NCI-H1417 (cell line): ENCODE results near the gene SOX18.

Experiments used
- DNase-seq, 3 experiments: peaks; one replicate each; lab custom pipeline; 2025; lab: John Stamatoyannopoulos, UW

SOX18 gene

DNA sequence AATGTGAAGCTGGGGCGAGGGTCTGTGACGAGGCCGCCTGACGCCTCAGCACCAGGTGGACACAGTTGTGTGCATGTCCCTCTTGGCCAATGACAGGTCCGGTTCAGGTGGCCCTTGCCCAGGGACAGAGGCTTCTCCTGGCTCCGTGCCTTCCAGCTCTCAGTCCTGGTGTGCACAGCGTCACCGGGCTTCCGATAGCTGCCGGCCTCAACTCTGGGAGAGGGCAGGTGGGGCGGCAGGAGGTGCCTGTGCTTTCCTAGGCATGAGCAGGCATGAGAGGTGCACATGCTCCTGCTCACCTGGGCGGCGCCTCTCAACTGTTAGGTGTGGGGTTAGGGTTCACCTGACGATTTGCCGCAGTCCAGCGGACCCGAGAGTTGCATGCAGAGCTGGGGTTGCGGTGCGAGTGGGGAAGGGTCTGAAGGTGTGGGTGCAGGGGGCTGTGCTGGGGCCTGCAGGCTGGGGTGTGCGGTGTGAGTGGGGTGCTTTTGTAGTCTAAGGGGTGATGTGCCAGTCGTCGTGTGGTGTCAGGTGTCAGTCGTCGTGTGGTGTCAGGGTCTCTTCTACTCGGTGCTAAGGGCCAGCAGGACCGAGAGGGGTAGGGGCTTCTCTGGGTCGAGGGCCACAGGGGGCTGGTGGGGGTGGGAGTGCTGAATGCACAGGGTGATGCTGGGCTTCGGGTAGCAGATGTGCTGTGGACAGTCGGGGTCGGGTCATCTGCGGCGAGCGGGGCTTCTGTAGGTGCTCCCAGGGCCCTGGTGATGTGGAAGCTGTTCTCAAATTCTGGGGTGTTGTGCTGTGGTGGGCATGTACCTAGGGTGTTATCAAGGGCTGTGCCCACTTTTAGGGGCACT is 3.8 kb upstream of the SOX18 start:
- DNase-seq: no peak

GRCh38 chr20:64052326-64052722 is 2.9 kb upstream of the SOX18 start:
- no peak for DNase-seq

DNA sequence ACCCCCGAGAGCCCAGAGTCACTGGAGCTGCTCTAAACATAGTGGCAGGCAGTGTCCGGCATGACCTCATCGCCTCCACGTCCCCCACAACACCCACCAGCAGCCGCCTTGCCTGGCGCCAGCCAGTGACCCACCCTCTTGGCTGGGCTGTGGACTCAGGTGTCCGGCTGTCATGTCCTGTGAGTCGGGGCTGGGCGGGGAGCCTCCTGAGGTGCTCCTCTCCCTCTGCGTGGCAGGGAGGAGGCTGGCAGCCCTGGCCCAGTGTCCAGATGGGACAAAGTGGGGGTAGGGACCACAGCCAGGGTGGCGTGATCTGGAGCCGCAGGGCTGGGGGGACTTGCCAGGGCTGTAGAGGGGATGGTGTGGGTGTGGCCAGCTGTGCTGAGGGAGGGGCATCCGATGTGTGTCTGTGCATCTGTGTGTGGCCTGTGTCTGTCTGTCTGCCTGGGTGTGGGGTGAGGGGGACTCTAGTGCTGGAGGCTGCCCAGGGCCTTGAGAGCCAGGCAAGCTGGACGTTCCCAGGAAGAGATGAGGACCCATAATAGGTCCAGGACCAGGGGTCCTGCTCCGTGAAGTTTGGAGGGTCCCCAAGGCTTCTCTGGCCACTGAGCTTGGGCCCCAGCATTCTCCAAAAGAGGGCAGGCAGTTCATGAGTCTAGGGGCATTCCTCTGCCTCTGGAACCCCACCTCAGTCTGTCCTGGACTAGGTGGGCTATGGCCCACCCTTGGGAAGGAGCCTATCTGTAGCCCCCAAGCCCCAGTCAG is 2.3 kb upstream of the SOX18 start:
- no peak for DNase-seq

- DNase-seq: no peak
Observed at GRCh38 chr20:64051033-64051452, 1.6 kb upstream of the SOX18 start.

- DNase-seq: no peak
Observed at GRCh38 chr20:64050261-64051032, 1.0 kb upstream of the SOX18 start.

DNA sequence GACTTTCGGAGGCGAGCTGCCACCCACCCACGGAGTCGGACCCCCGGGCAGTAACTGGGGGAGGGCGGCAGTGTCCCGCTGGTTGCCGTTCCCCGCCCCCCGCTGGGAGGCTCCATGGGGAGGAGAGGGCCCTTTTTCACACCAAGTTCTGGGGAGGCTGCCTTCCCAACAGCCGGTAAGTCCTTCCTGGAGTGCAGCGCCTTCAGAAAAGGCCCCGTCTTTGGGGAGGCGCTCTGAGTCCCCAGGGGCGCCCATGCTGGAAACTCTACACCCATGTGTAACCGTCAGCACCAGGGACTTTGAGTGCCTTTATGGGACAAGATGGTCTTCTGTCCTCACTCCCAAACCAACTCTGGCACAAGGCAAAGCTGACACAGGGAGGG is 430 bp upstream of the SOX18 start:
- no peak for DNase-seq

DNA sequence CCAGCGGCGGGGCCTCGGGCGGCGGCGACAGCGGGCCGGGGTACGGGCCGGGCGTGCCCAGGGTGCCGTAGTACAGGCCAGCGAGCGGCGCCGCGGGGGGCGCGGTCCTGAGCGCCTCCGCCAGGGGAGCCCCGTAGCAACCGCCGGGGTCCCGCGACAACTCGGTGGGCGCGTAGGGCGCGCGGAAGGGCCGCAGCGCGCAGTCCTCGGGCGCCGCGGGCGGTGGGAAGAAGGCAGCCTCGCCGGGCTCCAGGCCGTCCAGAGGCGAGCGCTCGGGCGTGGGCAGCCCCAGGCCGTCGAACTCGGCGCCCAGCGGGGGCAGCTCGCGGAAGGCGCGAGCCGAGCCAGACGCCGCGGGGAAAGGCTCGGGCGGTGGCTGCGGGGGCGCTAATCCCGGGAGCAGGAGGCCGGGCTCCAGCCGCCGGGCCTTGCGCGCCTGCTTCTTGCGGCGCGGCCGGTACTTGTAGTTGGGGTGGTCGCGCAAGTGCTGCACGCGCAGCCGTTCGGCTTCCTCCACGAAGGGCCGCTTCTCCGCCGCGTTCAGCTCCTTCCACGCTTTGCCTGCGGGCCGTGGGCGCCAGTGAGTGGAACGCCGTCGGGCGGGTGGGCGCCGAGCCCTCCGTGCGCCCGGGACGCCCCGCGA is 916 bp downstream of the SOX18 start:
- peak in 2 of 3 experiments; percentile 32 to 63 for DNase-seq

DNA sequence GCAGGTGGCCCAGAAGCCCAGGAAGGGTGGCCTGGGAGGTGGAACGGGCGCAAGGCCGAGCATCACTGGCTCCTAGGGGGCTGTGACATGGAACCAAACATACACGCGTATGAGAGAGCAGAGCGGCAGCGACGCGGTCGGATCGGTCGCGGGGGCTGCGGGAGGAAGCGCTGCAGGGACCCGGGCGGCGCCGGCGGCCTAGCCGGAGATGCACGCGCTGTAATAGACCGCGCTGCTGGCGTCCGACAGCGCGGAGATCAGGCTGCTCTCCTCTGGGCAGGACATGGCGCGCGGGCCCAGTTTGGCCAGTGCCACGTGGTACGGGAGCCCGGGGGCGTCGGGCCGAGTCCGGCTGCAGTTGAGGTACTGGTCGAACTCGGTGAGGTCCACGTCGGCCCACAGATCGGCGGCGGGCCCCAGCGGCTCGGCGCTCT is 1.5 kb downstream of the SOX18 start:
- peak in 2 of 3 experiments; percentile 48 to 51 for DNase-seq

- DNase-seq: no peak
Observed at GRCh38 chr20:64047046-64047389, 2.4 kb downstream of the SOX18 start.

DNA sequence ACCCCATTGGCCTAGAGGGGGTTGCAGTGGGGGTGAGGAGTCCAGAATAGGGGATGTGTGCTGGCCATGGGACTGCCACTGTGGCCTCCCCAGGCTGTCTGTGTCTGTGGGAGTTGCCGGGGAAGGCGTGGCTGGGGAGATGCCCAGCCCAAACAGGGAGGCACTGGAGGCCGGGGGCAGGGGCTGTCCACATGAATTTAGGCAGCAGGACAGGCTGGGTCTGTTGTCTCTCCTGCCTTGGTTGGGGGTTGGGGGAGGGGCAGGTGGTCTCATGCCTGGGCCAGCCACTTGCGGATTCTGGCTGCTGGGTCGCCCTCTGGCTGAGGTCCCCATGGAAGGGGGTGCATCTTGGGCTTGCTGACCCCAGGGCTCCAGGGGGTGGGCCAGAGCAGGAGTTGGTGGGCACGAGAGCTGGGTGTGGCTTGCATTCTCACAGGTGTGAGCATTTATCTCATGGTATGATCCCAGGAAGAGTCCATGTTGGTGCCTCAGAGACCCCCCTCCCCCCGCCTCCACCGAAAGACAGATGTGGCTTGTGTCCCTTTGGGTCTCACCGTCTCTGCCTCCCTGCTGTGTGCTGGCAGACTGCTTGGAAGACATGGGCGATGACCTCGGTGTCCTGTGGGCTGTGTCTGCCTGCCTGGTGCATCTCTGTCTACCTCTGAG is 4.0 kb downstream of the SOX18 start:
- no peak for DNase-seq

DNA sequence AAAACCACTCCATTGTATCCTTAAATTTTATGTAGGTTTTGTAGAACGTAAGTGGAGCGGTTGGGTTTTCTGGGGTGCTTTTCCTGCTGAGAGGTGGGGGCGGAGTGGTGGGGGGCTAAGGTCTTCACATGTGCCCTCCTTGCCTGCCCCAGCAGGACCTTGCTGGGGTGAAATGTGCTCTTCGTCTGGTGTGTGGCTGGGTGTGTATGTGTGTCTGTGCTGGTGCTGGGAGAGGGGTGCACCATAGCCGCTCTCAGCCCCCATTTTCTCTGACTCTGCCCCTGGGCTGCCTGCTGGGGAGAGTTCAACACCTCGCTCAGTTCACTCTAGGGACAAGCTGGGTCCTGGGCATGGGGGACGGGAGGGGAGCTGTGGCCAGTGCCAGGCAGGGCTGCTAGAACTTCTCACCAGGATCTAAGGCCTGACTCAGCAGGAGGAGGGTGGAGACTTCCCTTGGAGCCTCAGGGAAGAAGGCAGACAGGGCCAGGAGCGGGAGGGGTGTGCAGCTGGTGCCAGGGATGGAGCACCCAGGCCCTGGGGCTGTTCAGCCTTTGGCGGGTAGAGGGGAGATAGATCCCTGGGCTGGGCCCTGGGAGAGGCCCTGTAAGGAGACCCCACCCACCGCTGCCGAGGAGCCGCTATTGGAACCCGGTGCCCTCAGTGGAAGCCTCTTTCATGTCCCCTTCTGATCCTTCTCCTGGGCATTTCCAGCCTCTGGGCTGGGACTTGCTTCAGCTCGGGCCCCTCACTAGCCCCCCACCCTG is 4.8 kb downstream of the SOX18 start:
- DNase-seq: peak in 1 of 3 experiments; percentile 49

GRCh38 chr20:64043768-64044167 is 5.7 kb downstream of the SOX18 start:
- no peak for DNase-seq

- peak in 2 of 3 experiments; percentile 48 to 52 for DNase-seq
Observed at GRCh38 chr20:64042054-64042781, 7.2 kb downstream of the SOX18 start.

DNA sequence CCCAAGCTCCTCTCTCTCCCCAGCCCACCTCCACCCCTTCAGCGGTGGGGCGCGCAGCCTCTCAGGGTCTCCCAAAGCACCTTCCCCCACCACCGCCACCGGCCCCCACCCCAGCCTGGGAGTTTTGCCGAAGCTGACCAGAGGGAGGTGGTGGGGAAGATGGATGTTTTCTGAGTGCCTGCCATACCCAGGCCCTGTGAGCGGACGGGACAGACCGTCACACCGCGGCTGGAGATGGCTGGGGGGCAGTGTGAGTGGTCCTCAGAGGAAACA is 7.7 kb downstream of the SOX18 start:
- no peak for DNase-seq

DNA sequence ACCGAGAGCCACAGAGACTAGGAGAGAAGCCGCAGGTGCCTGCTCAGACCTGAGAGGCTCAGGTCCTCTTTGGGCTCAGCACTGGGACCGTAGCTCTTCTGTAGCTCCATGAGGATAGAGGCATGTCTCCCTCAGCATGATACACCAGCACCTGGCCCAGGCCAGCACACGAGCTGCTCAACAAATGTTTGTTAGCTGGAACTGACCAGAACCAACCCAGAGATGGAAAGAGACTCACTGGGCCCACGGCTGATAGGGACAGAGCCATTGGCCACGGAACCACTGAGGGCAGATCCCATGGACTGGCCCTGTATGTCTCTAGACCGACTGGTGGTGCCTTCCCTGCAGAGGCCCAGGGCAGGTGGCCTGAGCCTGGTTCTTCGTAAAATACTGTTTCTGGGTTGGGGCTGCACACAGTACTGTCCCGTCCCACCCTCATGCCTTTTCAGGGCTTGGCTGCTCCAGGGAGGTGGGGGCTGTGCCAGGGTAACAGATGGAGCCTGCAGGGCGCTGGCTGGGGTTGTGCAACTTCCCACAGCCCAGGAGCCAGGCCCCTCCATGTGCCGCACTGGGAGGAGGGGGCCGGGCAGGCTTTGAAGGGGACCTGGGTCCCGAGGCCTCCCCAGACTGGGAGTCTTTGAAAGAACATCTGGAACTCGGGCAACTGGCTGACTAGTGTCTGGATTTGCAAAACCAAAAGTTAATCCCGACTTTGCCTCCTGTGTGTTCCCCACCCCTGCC is 8.2 kb downstream of the SOX18 start:
- DNase-seq: no peak

- DNase-seq: no peak
Observed at GRCh38 chr20:64040231-64041039, 9.0 kb downstream of the SOX18 start.

- no peak for DNase-seq
Observed at GRCh38 chr20:64039293-64040160, 9.9 kb downstream of the SOX18 start.
